ENCODE results near the gene RMDN2.

DNA sequence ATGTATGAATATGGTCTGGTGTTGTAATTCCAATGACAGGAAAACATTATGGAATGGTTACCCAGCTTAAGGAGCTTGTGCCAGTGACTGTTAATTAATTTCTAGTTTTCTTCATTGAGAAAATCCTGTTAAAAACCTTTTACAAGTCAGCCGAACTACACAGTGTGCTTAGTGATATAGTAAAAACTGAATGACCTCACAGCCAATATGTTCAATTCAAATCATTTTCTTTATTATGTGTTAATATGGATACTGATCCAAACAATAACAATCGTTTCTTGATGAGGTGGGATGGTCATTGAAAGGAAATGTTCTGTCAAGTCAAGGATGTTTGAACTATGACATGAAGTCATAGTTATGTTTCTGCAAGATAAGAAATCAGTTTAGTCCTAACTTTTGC is 41.6 kb upstream of the RMDN2 start:
- TF ChIP-seq, protein P1, sequence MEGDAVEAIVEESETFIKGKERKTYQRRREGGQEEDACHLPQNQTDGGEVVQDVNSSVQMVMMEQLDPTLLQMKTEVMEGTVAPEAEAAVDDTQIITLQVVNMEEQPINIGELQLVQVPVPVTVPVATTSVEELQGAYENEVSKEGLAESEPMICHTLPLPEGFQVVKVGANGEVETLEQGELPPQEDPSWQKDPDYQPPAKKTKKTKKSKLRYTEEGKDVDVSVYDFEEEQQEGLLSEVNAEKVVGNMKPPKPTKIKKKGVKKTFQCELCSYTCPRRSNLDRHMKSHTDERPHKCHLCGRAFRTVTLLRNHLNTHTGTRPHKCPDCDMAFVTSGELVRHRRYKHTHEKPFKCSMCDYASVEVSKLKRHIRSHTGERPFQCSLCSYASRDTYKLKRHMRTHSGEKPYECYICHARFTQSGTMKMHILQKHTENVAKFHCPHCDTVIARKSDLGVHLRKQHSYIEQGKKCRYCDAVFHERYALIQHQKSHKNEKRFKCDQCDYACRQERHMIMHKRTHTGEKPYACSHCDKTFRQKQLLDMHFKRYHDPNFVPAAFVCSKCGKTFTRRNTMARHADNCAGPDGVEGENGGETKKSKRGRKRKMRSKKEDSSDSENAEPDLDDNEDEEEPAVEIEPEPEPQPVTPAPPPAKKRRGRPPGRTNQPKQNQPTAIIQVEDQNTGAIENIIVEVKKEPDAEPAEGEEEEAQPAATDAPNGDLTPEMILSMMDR (tag by site-specific recombination; IDR thresholded peaks at IDR 0.05) = no peak
- TF ChIP-seq, protein P2, sequence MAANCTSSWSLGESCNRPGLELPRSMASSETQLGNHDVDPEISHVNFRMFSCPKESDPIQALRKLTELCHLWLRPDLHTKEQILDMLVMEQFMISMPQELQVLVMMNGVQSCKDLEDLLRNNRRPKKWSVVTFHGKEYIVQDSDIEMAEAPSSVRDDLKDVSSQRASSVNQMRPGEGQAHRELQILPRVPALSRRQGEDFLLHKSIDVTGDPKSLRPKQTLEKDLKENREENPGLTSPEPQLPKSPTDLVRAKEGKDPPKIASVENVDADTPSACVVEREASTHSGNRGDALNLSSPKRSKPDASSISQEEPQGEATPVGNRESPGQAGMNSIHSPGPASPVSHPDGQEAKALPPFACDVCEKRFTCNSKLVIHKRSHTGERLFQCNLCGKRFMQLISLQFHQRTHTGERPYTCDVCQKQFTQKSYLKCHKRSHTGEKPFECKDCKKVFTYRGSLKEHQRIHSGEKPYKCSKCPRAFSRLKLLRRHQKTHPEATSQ (tag by site-specific recombination; IDR thresholded peaks at IDR 0.05) = no peak
- TF ChIP-seq, protein P3, sequence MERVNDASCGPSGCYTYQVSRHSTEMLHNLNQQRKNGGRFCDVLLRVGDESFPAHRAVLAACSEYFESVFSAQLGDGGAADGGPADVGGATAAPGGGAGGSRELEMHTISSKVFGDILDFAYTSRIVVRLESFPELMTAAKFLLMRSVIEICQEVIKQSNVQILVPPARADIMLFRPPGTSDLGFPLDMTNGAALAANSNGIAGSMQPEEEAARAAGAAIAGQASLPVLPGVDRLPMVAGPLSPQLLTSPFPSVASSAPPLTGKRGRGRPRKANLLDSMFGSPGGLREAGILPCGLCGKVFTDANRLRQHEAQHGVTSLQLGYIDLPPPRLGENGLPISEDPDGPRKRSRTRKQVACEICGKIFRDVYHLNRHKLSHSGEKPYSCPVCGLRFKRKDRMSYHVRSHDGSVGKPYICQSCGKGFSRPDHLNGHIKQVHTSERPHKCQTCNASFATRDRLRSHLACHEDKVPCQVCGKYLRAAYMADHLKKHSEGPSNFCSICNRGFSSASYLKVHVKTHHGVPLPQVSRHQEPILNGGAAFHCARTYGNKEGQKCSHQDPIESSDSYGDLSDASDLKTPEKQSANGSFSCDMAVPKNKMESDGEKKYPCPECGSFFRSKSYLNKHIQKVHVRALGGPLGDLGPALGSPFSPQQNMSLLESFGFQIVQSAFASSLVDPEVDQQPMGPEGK (tag by site-specific recombination; IDR thresholded peaks at IDR 0.05) = no peak
- TF ChIP-seq SALL2 (tag by site-specific recombination; IDR thresholded peaks at IDR 0.05; ENCODE audit: borderline replicate concordance) (no peak), HOXA7 (CRISPR knock-in tag; IDR thresholded peaks at IDR 0.05; ENCODE audit: borderline replicate concordance) (no peak), ZNF138 (tag by site-specific recombination; IDR thresholded peaks at IDR 0.05; ENCODE audit: borderline replicate concordance) (no peak), ZFP3 (tag by site-specific recombination; IDR thresholded peaks at IDR 0.05; ENCODE audit: low read depth) (no peak)

Data from HEK293 (cell line).